Ishikawa (cell line): Measurements from ENCODE around the gene ARMC2.

Experiments used
- EP300 ChIP-seq: IDR thresholded peaks from 2 replicates; pipeline ENCODE4 v1.6.1; 2012; ENCODE audit warnings: borderline replicate concordance
- NFIC ChIP-seq: IDR thresholded peaks from 2 replicates; pipeline ENCODE4 v1.6.1; 2012
- YY1 ChIP-seq: IDR thresholded peaks from 2 replicates; pipeline ENCODE4 v1.6.1; 2012; ENCODE audit warnings: low read depth
- TF ChIP-seq, protein P1 (sequence below): IDR thresholded peaks from 2 replicates; pipeline ENCODE4 v1.6.1; 2012

DNA sequence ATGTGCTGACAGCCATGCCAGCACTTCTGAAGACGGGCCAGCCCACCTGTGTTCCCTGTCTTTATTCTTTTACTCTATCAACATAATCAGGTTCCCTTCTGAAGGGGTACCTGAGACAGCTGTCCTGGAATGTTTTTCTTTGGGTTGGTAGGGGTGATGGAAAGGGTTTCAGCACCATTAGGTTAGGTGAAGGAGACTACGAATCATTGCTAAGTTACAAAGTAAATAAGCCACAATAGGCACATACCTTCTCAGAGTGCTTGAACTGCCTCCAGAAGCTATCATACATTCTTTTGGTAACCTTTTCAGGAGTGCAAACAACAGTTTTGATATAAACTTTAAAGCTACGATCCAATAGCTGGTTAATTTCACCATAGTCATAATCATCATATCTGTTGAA, 140.1 kb downstream of the ARMC2 start:
- TF ChIP-seq NFIC (no peak), EP300 (no peak), YY1 (no peak)
- TF ChIP-seq, protein P1, sequence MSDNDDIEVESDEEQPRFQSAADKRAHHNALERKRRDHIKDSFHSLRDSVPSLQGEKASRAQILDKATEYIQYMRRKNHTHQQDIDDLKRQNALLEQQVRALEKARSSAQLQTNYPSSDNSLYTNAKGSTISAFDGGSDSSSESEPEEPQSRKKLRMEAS, result no peak
